Tongue (tissue), 2 donors: Measurements from ENCODE around the gene RPL10A. TPM values are rescaled to one million over a fixed set of nuclear protein-coding genes. Genes with fewer than 3 reads are reported as not detected.

Source experiments
- DNase-seq: peaks from one replicate; pipeline ENCODE4 v3.0.0-alpha.2; 2015
- total RNA-seq: library from RNA; depleted of rRNA; stranded (reverse); fragments of >200 nt; gene quantifications from one replicate; pipeline ENCODE4 v1.2.3, GENCODE V29; 2014

The RPL10A gene
- total RNA-seq, 1 donor from 2014 or later: 1,709 TPM

GRCh38 chr6:35492974-35493284, 24.7 kb downstream of the RPL10A start:
- no peak for DNase-seq

- DNase-seq: no peak
Measured at GRCh38 chr6:35493307-35493983, 25.2 kb downstream of the RPL10A start.

GRCh38 chr6:35494161-35494563, 26.0 kb downstream of the RPL10A start:
- no peak for DNase-seq

- DNase-seq: no peak
Measured at GRCh38 chr6:35495258-35496035, 27.2 kb downstream of the RPL10A start.

DNA sequence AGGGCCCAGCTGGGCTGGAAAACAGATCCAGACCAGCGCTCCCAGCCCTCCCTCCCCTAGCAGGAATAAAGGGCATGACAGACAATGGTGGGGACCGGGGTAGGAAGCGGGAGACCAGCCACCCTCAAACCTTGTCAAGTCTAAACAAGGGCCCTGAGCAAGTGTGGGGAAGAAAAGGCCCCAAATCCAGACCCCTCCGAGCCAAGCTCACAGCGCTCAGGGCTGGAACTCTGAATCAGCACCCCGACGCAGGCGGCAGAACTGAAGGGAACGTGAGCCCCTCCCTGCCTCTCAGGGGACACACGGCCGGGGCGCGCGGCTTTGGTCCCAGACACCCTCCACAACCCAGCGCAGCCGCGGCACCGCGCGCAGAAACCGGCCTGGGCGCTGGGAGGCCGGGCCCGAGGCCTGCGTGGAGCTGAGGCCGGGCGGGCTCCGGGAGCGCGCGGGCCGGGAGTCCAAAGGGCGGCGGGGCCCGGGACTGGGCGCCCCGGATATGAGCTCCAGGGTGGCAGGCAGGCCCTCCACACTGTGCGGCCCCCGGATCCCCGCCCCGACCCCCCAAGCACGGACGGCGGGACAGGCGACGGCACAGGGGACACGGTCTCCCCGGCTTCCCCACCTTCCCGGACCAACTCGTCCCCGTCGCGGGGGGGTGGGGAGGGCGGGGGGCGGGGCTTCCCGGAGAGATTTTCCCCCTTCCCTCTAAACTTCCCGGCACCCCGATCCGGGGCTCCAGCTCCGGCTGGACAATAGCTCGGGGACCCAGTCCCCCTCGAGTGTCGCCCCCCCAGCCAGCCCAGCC, 28.0 kb downstream of the RPL10A start:
- peak; percentile 47 for DNase-seq

DNA sequence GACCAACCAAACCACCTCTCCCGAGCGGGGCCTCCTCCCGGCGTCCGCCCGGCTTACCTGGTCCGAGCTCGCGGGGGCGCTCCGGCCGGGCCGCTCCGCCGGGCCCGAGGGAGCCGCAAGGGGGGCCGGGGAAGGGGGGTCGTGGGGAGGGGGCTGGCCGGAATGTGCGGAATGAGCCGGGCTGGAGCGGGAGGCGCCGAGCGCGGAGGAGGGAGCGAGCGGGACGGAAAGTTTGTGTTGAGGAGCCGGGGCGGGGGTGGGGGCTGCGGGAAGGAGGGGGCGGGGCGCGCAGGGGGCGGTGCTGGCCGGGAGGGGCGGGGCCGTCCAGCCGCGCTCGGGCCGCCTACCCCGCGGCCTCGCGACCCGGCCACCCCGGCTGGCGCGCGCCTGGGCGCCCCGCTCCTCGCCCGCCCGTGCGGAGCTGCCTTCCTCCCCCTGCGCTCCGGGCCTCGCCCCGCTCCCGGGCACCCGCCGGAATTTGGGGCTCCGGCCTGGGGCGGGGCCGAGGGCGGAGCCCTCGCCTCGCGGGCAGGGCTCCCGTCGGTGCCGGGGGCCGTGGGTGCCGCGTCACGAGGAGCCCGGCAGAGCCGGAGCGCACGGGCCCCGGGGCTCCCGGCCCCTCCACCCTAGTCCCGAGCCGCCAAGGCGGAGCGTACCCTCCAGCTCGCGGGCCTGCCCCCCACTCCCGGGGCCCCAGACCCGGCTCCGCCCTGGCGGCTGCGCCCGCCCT, 28.8 kb downstream of the RPL10A start, which contains the start of gene TEAD3:
Gene TEAD3 (minus strand): TSS at position 239 of the 730 bp plus-strand sequence.
- peak; percentile 88 for DNase-seq

DNA sequence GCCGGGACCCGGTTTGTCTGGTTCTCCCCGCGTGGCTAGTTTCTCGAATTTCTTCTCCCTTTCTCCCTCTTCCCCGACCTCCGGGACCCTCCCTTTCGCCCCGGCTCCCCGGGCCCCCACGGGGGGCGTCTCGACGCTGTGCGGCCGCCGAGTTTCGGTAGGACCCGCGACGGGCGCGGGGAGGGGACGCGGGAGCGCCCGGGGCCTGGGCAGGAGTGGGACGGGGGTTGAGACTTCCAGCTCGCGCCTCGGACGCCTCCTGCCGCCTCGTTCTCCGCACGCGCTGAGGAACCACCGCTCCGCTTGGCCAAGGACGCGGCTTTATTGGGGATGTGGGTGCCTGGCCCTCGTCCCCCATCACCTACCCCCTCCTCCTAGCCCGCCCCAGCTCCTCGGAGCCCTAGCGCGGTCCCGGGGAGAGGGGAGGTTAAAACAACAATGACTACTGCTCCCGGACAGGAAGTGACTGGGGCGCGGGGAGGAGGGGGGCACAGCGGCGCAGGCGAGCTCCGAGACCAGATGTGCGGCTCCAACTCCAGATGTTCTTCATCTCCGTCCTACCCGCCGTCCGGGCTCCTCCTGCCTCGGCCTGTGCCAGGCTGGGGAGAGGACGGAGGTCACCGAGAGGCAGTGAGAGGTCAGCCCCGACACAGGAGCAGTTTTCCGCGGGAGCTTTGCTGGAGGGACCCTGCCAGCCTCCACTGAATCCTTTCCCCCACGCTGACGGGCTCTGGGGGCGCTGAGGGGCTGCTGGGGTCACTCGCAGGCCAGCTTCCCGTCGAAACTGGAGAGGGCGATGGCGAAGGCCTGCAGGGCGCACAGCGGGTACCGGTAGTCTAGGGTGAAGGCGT, 29.6 kb downstream of the RPL10A start:
- DNase-seq: peak; percentile 89

- no peak for DNase-seq
Measured at GRCh38 chr6:35498422-35499067, 30.3 kb downstream of the RPL10A start.

DNA sequence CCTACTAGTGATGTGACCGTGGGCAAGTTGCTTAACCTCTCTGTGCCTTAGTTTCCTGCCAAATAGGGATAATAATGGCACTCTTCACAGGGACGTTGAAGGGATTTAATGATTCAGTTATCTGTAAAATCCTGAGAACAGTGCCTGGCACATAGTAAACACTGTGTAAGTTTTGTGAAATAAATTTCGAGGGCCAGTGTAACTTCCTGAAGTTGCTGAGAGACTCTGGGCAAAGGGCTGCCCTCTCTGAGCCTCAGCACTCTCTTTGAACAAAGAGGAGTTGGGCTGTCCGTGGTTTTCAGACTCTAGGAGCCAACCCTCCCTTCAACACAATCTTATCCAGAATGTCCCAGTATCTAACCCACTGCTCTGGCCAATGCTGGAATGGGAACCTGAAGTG, 31.2 kb downstream of the RPL10A start:
- no peak for DNase-seq

DNA sequence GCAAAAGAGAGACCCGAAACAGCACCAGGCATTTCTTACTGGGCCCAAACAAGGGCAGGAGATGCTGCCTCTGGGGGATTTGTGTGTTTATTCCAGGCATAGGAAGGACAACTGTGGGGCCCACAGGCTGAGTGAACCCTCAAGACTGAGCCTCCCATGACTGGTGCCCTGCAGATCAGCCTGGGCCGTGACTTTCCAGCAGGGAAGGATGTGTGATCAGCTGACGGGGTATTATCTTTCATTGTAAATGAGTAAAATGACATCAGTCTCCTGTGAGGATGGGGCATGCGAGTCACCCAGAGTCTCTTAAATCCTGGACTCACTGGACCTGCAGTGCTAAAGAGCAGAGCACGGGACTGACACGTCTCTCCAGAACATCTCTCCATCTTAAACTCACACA, 32.6 kb downstream of the RPL10A start:
- peak; percentile 70 for DNase-seq

GRCh38 chr6:35501784-35502183, 33.6 kb downstream of the RPL10A start:
- no peak for DNase-seq

DNA sequence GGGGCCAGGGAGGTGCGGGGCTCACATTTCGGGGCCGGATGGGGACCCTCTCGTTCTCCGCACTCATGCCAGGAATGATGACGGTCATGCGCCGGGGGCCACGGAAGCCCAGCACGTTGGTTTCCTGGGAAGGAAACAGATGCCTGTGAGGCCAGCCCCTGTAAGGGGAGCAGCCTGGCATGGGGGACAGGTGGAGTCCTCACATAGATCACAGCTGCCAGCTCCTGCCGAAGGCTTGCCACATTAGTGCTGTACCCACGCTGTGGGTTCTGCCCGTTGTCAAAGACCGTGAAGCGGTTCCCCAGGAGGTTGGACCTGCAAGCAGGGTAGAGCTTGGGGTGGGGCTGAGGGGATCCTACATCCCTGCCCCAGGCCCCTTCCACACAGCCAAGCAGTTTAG, 35.3 kb downstream of the RPL10A start:
- peak; percentile 74 for DNase-seq

- no peak for DNase-seq
Measured at GRCh38 chr6:35505999-35506412, 37.8 kb downstream of the RPL10A start.

DNA sequence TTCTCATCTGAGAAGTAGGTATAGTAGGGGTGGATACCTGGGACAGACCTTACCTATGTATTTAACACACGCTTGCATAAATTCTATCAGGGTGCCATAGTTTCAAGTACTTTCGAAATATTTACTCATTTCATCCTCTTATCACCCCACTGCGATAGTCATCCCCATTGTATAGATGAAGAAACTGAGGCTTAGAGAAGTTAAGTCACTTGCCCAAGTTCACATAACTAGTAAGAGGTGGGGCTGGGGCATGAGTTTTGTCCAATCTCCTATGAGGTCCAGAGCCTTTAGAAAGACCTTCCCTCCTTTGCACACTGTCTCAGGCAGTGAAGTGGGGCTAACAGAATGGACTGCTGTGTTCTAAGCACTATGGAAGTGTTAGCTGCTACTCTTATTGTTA, 38.3 kb downstream of the RPL10A start:
- no peak for DNase-seq

GRCh38 chr6:35507221-35507620, 39.0 kb downstream of the RPL10A start:
- no peak for DNase-seq

DNA sequence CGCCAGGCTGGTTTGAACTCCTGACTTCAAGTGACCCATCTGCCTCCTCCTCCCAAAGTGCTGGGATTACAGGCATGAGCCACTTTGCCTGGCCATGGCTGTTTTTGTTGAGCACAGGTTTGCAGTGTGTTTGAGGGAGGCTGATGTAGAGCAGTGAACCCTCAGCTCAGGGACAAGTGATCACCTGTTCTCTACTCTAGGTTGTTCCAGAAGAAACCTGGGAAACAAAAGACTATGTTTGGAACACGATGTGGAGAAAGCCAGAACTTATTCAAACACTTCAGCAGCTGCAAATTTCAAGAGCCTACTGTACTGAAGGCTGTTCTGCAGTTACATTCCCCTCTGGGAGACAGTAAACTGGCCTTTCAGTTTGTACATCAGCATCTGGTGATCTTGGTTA, 39.8 kb downstream of the RPL10A start:
- no peak for DNase-seq

- no peak for DNase-seq
Measured at GRCh38 chr6:35508542-35508941, 40.3 kb downstream of the RPL10A start.

- no peak for DNase-seq
Measured at GRCh38 chr6:35510916-35511561, 42.8 kb downstream of the RPL10A start.

DNA sequence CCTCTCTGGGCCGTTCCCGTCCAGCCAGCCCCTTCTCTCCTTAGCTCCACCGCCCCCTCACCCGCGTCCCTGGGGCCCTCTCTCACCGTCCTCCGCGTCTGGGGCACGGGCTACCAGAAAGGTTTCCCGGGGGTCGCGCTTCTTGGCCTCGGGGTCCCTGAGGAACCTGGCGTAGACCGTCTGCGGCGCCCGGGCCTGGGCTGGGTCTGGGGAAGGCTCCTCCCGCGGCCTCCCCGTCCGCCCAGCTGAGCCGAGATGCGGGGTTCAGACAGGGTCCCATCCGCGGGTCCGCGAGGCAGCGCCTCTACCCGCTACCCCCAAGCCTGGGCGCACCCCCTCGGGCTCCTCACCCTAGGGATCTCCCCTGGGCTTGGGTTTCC, 43.4 kb downstream of the RPL10A start:
- DNase-seq: no peak

DNA sequence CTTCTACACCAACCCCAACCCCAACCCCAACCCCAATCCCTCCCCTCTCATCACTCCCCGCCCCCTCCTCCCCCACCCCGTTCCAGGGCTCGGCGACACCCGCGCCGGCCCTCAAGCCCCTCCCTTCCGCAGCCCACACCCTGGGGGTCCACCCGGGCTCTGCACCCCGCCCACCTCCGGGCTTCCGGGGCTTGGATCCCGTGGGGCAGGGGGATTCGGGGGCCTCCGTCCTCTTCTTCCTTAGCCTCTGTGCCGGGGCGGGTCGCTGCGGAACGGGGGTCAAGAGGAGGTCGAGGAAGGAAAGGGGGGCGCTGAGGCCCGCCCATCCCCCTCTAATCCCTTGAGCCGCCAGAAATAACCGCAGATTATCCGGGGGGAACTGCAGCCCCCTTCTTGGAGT, 43.8 kb downstream of the RPL10A start:
- no peak for DNase-seq
